PC-3 (cell line): ENCODE measurements around the gene CALR. TPM values are rescaled to one million over a fixed set of nuclear protein-coding genes. Genes with fewer than 3 reads are reported as not detected.
A peak's percentile ranks its signal among the peaks of the same experiment; 100 is the strongest.

ENCODE experiments used
- ATAC-seq: fragments of 200-7000 bp; cut with Tn5 transposase; 2 replicates; pipeline ENCODE4 v1.9.1; 2020; ENCODE audit warnings: mild to moderate bottlenecking, moderate library complexity
- BruUV-seq: library from RNA; stranded (reverse); fragments of 400-500 nt; replicated peaks from 2 replicates; lab custom pipeline; 2021; lab: Mats Ljungman, UMichigan
- CTCF ChIA-PET: fragments of 300-600 bp; sonication (Branson Sonifier 250); formaldehyde crosslinking; loops from one replicate; lab custom pipeline; 2022; ENCODE audit warnings: antibody characterized with exemption; lab: Charles Lee
- POLR2A ChIA-PET: fragments of 300-600 bp; sonication (Branson Sonifier 250); formaldehyde crosslinking; loops from one replicate; lab custom pipeline; 2022; ENCODE audit warnings: antibody characterized with exemption; ENCODE audit not compliant: unreplicated experiment; lab: Charles Lee
- DNase-seq: peaks from one replicate; pipeline ENCODE4 v3.0.0-alpha.2; 2015
- H2AFZ ChIP-seq: fragments of 300-600 bp; sonication (generic); 2 replicates; pipeline ENCODE4 v1.6.0; 2016; ENCODE audit warnings: antibody characterized with exemption, low read length
- H3F3A ChIP-seq: fragments of 300-600 bp; sonication (generic); one replicate; pipeline ENCODE4 v1.6.0; 2017; ENCODE audit warnings: antibody characterized with exemption, low read length, control low read depth, mild to moderate bottlenecking; ENCODE audit not compliant: unreplicated experiment
- H3K27ac ChIP-seq: fragments of 300-600 bp; sonication (generic); 2 replicates; pipeline ENCODE4 v1.5.1; 2016; ENCODE audit warnings: mild to moderate bottlenecking, low read length
- H3K27me3 ChIP-seq: fragments of 300-600 bp; sonication (generic); 2 replicates; pipeline ENCODE4 v1.6.1; 2016; ENCODE audit warnings: low read length, mixed read lengths
- H3K36me3 ChIP-seq: fragments of 300-600 bp; sonication (generic); 2 replicates; pipeline ENCODE4 v1.6.1; 2016; ENCODE audit warnings: low read depth, mixed run types, low read length, mixed read lengths
- H3K4me1 ChIP-seq: fragments of 300-600 bp; sonication (generic); 2 replicates; pipeline ENCODE4 v1.5.1; 2016; ENCODE audit warnings: low read length; ENCODE audit not compliant: insufficient read depth
- H3K4me2 ChIP-seq: fragments of 300-600 bp; sonication (generic); 2 replicates; pipeline ENCODE4 v1.6.0; 2016; ENCODE audit warnings: low read length
- H3K4me3 ChIP-seq: fragments of 300-600 bp; sonication (generic); 2 replicates; pipeline ENCODE4 v1.5.1; 2016; ENCODE audit warnings: mild to moderate bottlenecking, low read length, mixed read lengths
- H3K79me2 ChIP-seq: fragments of 300-600 bp; sonication (generic); 2 replicates; pipeline ENCODE4 v1.6.1; 2017; ENCODE audit warnings: low read length, mixed read lengths
- H3K9ac ChIP-seq: fragments of 300-600 bp; sonication (generic); 2 replicates; pipeline ENCODE4 v1.6.0; 2016; ENCODE audit warnings: mild to moderate bottlenecking, low read length
- H3K9me2 ChIP-seq: fragments of 300-600 bp; sonication (generic); replicated peaks from 2 replicates; pipeline ENCODE4 v1.6.1; 2016; ENCODE audit warnings: mixed run types, low read length, mixed read lengths
- H3K9me3 ChIP-seq: fragments of 300-600 bp; sonication (generic); 2 replicates; pipeline ENCODE4 v1.6.1; 2016; ENCODE audit warnings: low read length, mixed read lengths
- H4K20me1 ChIP-seq: fragments of 300-600 bp; sonication (generic); 2 replicates; pipeline ENCODE4 v1.6.1; 2016; ENCODE audit warnings: low read length, mixed read lengths
- CTCF ChIP-seq: fragments of 300-600 bp; sonication (generic); conservative IDR thresholded peaks from 2 replicates; pipeline ENCODE4 v1.5.1; 2017; ENCODE audit warnings: antibody characterized with exemption, low read depth, mild to moderate bottlenecking, low read length
- EZH2 ChIP-seq: fragments of 300-600 bp; sonication (generic); IDR thresholded peaks from one replicate; pipeline ENCODE4 v1.6.1; 2017; ENCODE audit warnings: antibody characterized with exemption, mild to moderate bottlenecking, low read length; ENCODE audit not compliant: unreplicated experiment
- EZH2phosphoT487 ChIP-seq: fragments of 300-600 bp; sonication (generic); IDR thresholded peaks from 2 replicates; pipeline ENCODE4 v1.6.1; 2018; ENCODE audit warnings: mild to moderate bottlenecking, antibody characterized with exemption, low read length, borderline replicate concordance
- intact Hi-C: fragments of 100-400 bp; cut with micrococcal nuclease; formaldehyde crosslinking; loops from 2 replicates; pipeline ENCODE4 v1.9.0; 2023
- total RNA-seq: library from RNA; depleted of rRNA; stranded (reverse); fragments of >200 nt; gene quantifications from 2 replicates; pipeline ENCODE4 v1.2.3, GENCODE V29; 2014

CALR gene
- total RNA-seq, 1 experiment from 2014 or later = 2,022 TPM

GRCh38 chr19:12952488-12953137 lies 14.2 kb downstream of the CALR start:
- H3K9ac ChIP-seq = peak overlapping the region; percentile 51

GRCh38 chr19:12953138-12953798 lies 14.9 kb downstream of the CALR start:
- H4K20me1 ChIP-seq = no peaks in the 10 kb centered on the region
- intact Hi-C loops = no loop called here
- H3K9me2 ChIP-seq = no peaks in the 10 kb centered on the region
- H2AFZ ChIP-seq = no peak overlapping the region
- TSS peak; percentile 73 for BruUV-seq
- DNase-seq (no peak), ATAC-seq (no peak)
- peak overlapping the region; percentile 87 for H3K27ac ChIP-seq
- no peaks in the 10 kb centered on the region for H3K27me3 ChIP-seq
- POLR2A ChIA-PET = no interaction called here
- peaks cover 35% of the 10 kb centered on the region for H3K36me3 ChIP-seq
- TF ChIP-seq CTCF = no peak
- TF ChIP-seq EZH2 = no peak
- no peak for TF ChIP-seq EZH2phosphoT487
- H3F3A ChIP-seq = peaks cover 5% of the 10 kb centered on the region
- H3K4me2 ChIP-seq = no peak overlapping the region
- peak overlapping the region; percentile 33 for H3K9ac ChIP-seq
- H3K4me1 ChIP-seq = peaks cover 20% of the 10 kb centered on the region
- H3K9me3 ChIP-seq = no peaks in the 10 kb centered on the region
- no peak overlapping the region for H3K4me3 ChIP-seq
- CTCF ChIA-PET = interaction anchor here (0.6 kb wide), 1 partner anchor 13 kb away, joined by 3 read pairs; no protein-coding TSS in a partner anchor
- H3K79me2 ChIP-seq = peaks cover 57% of the 10 kb centered on the region

More at GRCh38 chr19:12952488-12953137, 14.2 kb downstream of the CALR start:
- DNase-seq (peak; percentile 60), ATAC-seq (peak; percentile 14)
- no peak overlapping the region for H2AFZ ChIP-seq
- H3K4me1 ChIP-seq = peaks cover 20% of the 10 kb centered on the region
- peaks cover 41% of the 10 kb centered on the region for H3K36me3 ChIP-seq
- H3K4me3 ChIP-seq = no peak overlapping the region
- no peaks in the 10 kb centered on the region for H3K9me3 ChIP-seq
- H3F3A ChIP-seq = peaks cover 5% of the 10 kb centered on the region
- H3K27ac ChIP-seq = peak overlapping the region; percentile 87
- TF ChIP-seq EZH2phosphoT487 (no peak), EZH2 (no peak), CTCF (no peak)
- ChIA-PET CTCF (interaction anchor here (0.5 to 0.6 kb wide), 2 partner anchors 13 to 25 kb away, joined by 3 read pairs; no protein-coding TSS in a partner anchor), POLR2A (no interaction called here)
- peaks cover 61% of the 10 kb centered on the region for H3K79me2 ChIP-seq
- no TSS peak for BruUV-seq
- H3K9me2 ChIP-seq = no peaks in the 10 kb centered on the region
- H4K20me1 ChIP-seq = no peaks in the 10 kb centered on the region
- H3K27me3 ChIP-seq = no peaks in the 10 kb centered on the region
- no peak overlapping the region for H3K4me2 ChIP-seq
- intact Hi-C loops = no loop called here
